Psoas muscle (tissue), 8 donors: ENCODE data around the gene FBXW7. TPM values are rescaled to one million over a fixed set of nuclear protein-coding genes. Genes with fewer than 3 reads are reported as not detected.

Source experiments
- ATAC-seq, 4 donors: fragments of 200-7000 bp; cut with Tn5 transposase; one replicate each; pipeline ENCODE4 v1.9.1; 2020; ENCODE audit warnings: moderate library complexity in 3 of 4, mild to moderate bottlenecking in 2 of 4
- DNase-seq, 2 donors: peaks; one replicate each; pipeline ENCODE4 v3.0.0-alpha.2; 2020
- H3K27ac ChIP-seq: fragments of 200-600 bp; one replicate; pipeline ENCODE4 v1.8.0; 2022
- H3K27me3 ChIP-seq, 3 donors: fragments of 200-600 bp in 1 of 3; one replicate each; pipeline versions ENCODE4 v1.6.1 to v1.8.0; 2013 to 2022; ENCODE audit warnings: low read length in 2 of 3, mild to moderate bottlenecking in 2 of 3, moderate library complexity in 1 of 3; ENCODE audit not compliant: insufficient read depth in 3 of 3
- H3K36me3 ChIP-seq, 2 donors: fragments of 200-600 bp in 1 of 2; one replicate each; pipeline versions ENCODE4 v1.6.1 to v1.8.0; 2013 to 2022; ENCODE audit warnings: low read depth in 1 of 2, mild to moderate bottlenecking in 1 of 2, moderate library complexity in 1 of 2; ENCODE audit not compliant: insufficient read depth in 1 of 2
- H3K4me1 ChIP-seq: fragments of 200-600 bp; one replicate; pipeline ENCODE4 v1.8.0; 2022
- H3K4me3 ChIP-seq: fragments of 200-600 bp; one replicate; pipeline ENCODE4 v1.8.0; 2022; ENCODE audit warnings: mild to moderate bottlenecking
- H3K9me3 ChIP-seq: fragments of 200-600 bp; one replicate; pipeline ENCODE4 v1.8.0; 2022
- CTCF ChIP-seq: fragments of 200-600 bp; IDR thresholded peaks from one replicate; pipeline ENCODE4 v1.8.0; 2022; ENCODE audit warnings: antibody characterized with exemption
- WGBS, 3 donors: extraction: QIAGEN DNeasy Blood & Tissue Kit; methylation state at CpG; one replicate each; pipeline versions ENCODE4 v1.1.6 to v1.1.7; 2013; 5-methylcytosine and 5-hydroxymethylcytosine counted together
- intact Hi-C, 2 donors: fragments of 100-400 bp; cut with DNase I; formaldehyde crosslinking; loops; one replicate each; pipeline versions ENCODE4 v1.11.0 to v1.14.2; 2022
- polyA plus RNA-seq, 3 donors: library from polyadenylated mRNA; stranded (reverse); fragments of 200-250 nt; gene quantifications; one replicate each; pipeline ENCODE4 v1.2.3, GENCODE V29; 2013
- total RNA-seq, 4 donors: library from RNA; stranded (reverse); fragmentation: NEBNext Ultra II Directional in 2 of 4; extraction: Animal tissue kit (Norgen Biotek cat#: 25700) in 2 of 4; gene quantifications; one replicate each; pipeline versions ENCODE4 v1.2.1 to v1.2.4, GENCODE V29; 2021 to 2023
- donor health status: healthy with polysubstance abuse.
- donor health status: DM: no; HTN: no; CAD: no; lungs with moderate emphysema.
- donor health status: Bipolar disorder and iron deficiency.
- donor health status: healthy.
- donor health status: DM: yes; HTN: yes; CAD: no.
- donor health status: DM: no; HTN: no; CAD: no.
- donor health status: DM: no; HTN: no; CAD: no.
- donor health status: DM: yes; HTN: yes; CAD: no.

Gene FBXW7
- total and polyA plus RNA-seq, 7 donors: 9.8 to 41.1 (median 28.7) TPM

GRCh38 chr4:152290366-152290921 lies 245.4 kb downstream of the FBXW7 start:
- Histone ChIP-seq H3K27me3 (peaks cover 0 to 2% (median 0%) of the 10 kb centered on the region in 3 donors), H3K27ac (no peak overlapping the region), H3K36me3 (no peaks in the 10 kb centered on the region), H3K4me3 (no peak overlapping the region), H3K4me1 (no peaks in the 10 kb centered on the region), H3K9me3 (no peaks in the 10 kb centered on the region)
- DNase-seq (no peak), ATAC-seq (no peak)
- no peak for TF ChIP-seq CTCF
- 89 to 93% (median 92%) methylated on average over 3 of the region's 3 CpGs for WGBS, 3 donors
- intact Hi-C loops: no loop called here

- DNase-seq (no peak), ATAC-seq (no peak)
- Histone ChIP-seq H3K9me3 (no peaks in the 10 kb centered on the region), H3K27ac (no peak overlapping the region), H3K27me3 (peaks cover 0 to 2% (median 0%) of the 10 kb centered on the region in 3 donors), H3K4me1 (no peaks in the 10 kb centered on the region), H3K4me3 (no peak overlapping the region), H3K36me3 (no peaks in the 10 kb centered on the region)
- WGBS, 3 donors: 36 to 52% (median 45%) methylated on average over 4 of the region's 4 CpGs
- TF ChIP-seq CTCF: no peak
- intact Hi-C loops: no loop called here
Measured at GRCh38 chr4:152289941-152290340, 246.0 kb downstream of the FBXW7 start.

GRCh38 chr4:152289541-152289940 lies 246.4 kb downstream of the FBXW7 start:
- 42 to 69% (median 54%) methylated on average over 3 of the region's 3 CpGs for WGBS, 3 donors
- no peak overlapping the region for H3K27ac ChIP-seq
- H3K36me3 ChIP-seq: no peaks in the 10 kb centered on the region
- no peak for ATAC-seq
- no peaks in the 10 kb centered on the region for H3K9me3 ChIP-seq
- peaks cover 0 to 2% (median 0%) of the 10 kb centered on the region in 3 donors for H3K27me3 ChIP-seq
- no peaks in the 10 kb centered on the region for H3K4me1 ChIP-seq
- TF ChIP-seq CTCF: no peak
- intact Hi-C loops: no loop called here
- no peak for DNase-seq
- no peak overlapping the region for H3K4me3 ChIP-seq

GRCh38 chr4:152283801-152284470 lies 252.0 kb downstream of the FBXW7 start:
- WGBS, 3 donors: 73 to 79% (median 75%) methylated on average over 2 of the region's 2 CpGs
- ATAC-seq: no peak
- no peaks in the 10 kb centered on the region for H3K4me1 ChIP-seq

More at GRCh38 chr4:152283801-152284470, 252.0 kb downstream of the FBXW7 start:
- no peak for TF ChIP-seq CTCF
- H3K36me3 ChIP-seq: no peaks in the 10 kb centered on the region
- DNase-seq: no peak
- H3K27me3 ChIP-seq: no peaks in the 10 kb centered on the region
- H3K4me3 ChIP-seq: no peak overlapping the region
- no peaks in the 10 kb centered on the region for H3K9me3 ChIP-seq
- H3K27ac ChIP-seq: no peak overlapping the region
- intact Hi-C loops: no loop called here
